ACC112 (cell line): ENCODE data around the gene CCNC.
A peak's percentile ranks its signal among the peaks of the same experiment; 100 is the strongest.

Experiments used
- H2AFZ ChIP-seq: fragments of 200-600 bp; sonication (generic); one replicate; pipeline ENCODE4 v1.6.0; 2017; ENCODE audit warnings: antibody characterized with exemption, low read length; ENCODE audit not compliant: unreplicated experiment
- H3K27ac ChIP-seq: fragments of 200-600 bp; sonication (generic); 2 replicates; pipeline ENCODE4 v1.5.1; 2014; ENCODE audit warnings: low read depth, mild to moderate bottlenecking, antibody characterized with exemption, low read length, moderate library complexity
- H3K27me3 ChIP-seq: fragments of 200-600 bp; sonication (generic); 2 replicates; pipeline ENCODE4 v1.6.1; 2014; ENCODE audit warnings: mild to moderate bottlenecking, antibody characterized with exemption, low read length, moderate library complexity, mixed read lengths; ENCODE audit not compliant: insufficient read depth
- H3K36me3 ChIP-seq: fragments of 200-600 bp; sonication (generic); 2 replicates; pipeline ENCODE4 v1.6.1; 2016; ENCODE audit warnings: mild to moderate bottlenecking, antibody characterized with exemption, low read length, moderate library complexity, mixed read lengths; ENCODE audit not compliant: insufficient read depth
- H3K4me1 ChIP-seq: fragments of 200-600 bp; sonication (generic); one replicate; pipeline ENCODE4 v1.6.1; 2016; ENCODE audit warnings: low read length, mixed read lengths; ENCODE audit not compliant: insufficient read depth, unreplicated experiment, control insufficient read depth
- H3K4me3 ChIP-seq: fragments of 200-600 bp; sonication (generic); 2 replicates; pipeline ENCODE4 v1.5.1; 2014; ENCODE audit warnings: mild to moderate bottlenecking, low read depth, low read length
- H3K79me2 ChIP-seq: fragments of 200-600 bp; sonication (generic); one replicate; pipeline ENCODE4 v1.6.0; 2016; ENCODE audit warnings: low read length; ENCODE audit not compliant: control insufficient read depth, unreplicated experiment, insufficient read depth

CCNC gene

DNA sequence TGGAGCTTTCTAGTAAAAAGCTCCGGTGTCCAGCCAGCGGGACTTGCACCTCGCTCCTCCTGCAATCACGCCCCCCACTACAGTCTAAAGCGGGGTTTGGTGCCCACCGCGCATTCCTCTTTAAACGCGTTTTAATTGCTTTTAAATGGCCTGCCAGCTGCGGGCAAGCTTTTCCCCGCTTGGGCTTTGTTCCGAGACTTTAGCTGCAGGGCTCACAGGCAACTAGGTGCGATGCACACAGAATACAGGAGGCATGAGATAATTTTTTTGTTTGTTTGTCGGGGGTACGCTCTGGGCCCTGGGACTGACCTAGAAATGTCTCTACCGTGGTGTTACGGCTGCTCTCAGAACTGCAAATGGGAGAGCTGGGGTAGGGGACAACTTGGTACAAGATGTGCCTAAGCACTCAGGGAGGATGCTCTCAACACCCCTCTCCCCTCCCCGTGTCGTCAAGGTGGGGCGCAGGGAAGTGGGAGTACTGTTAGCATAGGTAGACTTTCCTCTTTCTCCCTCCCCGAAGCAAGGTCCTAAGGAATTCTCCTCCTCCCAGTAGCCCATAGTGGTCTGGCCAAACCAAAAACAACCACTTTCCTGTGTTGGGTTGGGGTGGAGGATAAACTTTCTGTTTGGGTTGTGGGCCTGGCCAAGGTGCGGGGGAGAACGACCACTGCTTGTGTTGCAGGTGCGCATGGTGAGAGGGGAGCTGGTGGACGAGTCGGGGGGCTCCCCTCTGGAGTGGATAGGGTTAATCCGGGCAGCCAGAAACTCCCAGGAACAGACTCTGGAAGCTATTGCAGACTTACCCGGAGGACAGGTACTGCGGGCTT is 39.8 kb upstream of the CCNC start:
- H2AFZ ChIP-seq = no peak overlapping the region
- no peak overlapping the region for H3K4me3 ChIP-seq
- no peaks in the 10 kb centered on the region for H3K36me3 ChIP-seq
- peaks cover 100% of the 10 kb centered on the region for H3K27me3 ChIP-seq
- H3K79me2 ChIP-seq = no peaks in the 10 kb centered on the region
- no peaks in the 10 kb centered on the region for H3K4me1 ChIP-seq
- no peak overlapping the region for H3K27ac ChIP-seq

DNA sequence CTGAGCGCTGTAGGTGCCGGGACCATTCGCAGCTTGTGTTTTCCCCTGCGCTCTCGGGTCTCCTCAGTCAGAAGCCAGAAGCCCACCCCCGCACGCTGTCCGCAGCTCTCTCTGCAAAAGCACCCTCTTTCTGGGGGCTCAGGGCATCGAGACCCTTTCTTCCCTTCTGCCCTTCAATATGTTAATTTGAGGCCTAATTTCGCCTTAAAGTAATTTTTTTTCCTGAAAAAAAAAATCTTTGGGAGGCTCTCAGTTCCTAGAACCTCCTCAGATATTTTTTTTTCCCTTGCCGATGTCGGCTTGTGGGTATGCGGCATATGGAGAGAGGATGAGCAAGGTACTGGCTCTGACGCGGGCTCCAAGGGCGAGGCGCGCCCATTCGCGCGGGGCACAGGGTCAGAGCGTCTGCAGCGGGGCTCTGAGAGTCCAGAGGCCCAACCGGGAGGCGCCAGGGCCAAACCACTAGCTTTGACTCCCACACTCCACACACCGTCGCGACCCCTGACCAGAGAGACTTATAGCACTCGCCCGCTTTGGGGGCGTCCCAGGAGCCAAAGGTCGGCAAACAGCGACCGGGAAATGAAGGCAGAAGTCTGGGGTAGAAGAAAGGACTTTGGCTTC is 39.1 kb upstream of the CCNC start:
- H3K4me3 ChIP-seq = no peak overlapping the region
- H3K4me1 ChIP-seq = no peaks in the 10 kb centered on the region
- H3K79me2 ChIP-seq = no peaks in the 10 kb centered on the region
- H2AFZ ChIP-seq = no peak overlapping the region
- H3K27ac ChIP-seq = no peak overlapping the region
- H3K27me3 ChIP-seq = peaks cover 100% of the 10 kb centered on the region
- H3K36me3 ChIP-seq = no peaks in the 10 kb centered on the region

DNA sequence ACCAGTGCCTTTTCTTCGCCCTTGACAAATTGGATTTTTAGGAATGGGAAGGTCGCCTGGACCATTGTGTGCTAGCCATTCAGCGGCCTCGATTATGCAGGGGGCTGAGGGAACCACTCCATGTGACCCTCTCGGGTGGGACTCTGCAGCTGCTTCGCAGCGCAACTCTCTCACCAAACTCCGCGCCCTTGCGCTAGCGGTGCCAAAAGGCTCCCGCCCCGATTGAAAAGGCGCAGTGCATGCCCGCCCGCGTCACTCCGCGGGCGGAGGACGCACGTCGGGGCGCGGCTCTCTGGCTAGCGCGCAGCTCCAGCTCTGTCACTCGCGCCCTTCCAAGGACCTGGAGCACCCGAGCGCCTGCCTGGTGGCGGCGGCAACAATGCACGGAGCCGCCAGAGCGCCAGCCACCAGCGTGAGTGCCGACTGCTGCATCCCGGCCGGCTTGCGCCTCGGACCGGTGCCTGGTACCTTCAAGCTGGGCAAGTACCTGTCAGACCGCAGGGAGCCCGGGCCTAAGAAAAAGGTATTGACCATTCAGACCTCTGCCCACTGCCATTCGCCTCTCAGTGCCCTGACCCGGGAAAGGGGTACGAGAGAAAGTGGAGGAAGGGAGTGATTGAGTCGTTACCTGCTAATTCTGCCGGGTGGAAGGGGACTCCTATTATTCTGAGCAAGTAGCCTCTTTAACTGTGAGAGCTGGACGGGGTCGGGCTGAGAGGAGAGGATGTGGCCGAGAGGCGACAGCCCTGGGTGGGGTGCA is 38.4 kb upstream of the CCNC start, which contains the start of gene PRDM13:
Gene PRDM13, plus strand, starts transcription at position 178 of the 760 bp plus-strand sequence. Its CDS starts 202 bp downstream, at position 380.
- no peaks in the 10 kb centered on the region for H3K79me2 ChIP-seq
- H2AFZ ChIP-seq = no peak within 1 kb of the TSS
- H3K4me3 ChIP-seq = no peak within 1 kb of the TSS
- H3K27me3 ChIP-seq = peaks cover 100% of the 10 kb centered on the region
- no peaks in the 10 kb centered on the region for H3K4me1 ChIP-seq
- no peak within 1 kb of the TSS for H3K27ac ChIP-seq
- no peaks in the 10 kb centered on the region for H3K36me3 ChIP-seq

DNA sequence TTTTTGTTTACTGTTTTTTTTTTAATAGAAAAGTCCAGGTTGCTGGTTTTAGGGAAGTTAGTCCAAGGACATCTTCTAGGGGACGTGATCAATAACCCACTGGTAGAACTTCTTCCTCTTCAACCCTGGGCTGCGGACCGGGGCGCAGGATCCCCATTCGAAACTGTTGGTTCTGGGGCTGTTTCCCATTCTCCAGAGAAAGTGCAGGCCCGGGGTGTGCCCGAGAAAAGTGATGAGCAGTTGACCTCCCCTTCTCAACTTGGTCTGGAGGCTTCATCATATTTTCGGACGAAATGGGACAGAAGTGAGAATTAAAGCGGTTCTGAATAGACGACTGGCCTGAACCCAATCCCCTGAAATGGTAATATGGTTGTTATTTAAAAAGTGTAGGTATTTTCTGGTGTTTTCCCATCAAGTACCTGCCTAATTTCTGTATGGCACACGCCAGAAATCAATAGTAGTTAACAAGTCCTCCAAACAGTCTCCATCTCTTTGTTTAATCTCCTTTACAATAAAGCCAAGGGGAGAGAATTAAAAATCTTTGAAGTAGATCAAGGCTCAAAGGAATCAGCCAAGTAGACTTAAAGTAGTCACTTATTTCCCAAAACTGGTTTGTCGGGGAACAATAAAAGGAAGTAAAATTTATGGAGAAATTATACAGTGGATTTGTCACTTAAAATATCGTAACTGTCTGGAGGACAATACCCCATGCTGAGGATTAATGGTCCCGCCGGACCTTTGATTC is 37.6 kb upstream of the CCNC start:
- Histone ChIP-seq H3K4me1 (no peaks in the 10 kb centered on the region), H3K4me3 (no peak overlapping the region), H3K27ac (no peak overlapping the region), H3K79me2 (no peaks in the 10 kb centered on the region), H3K36me3 (no peaks in the 10 kb centered on the region), H2AFZ (no peak overlapping the region), H3K27me3 (peaks cover 100% of the 10 kb centered on the region)

DNA sequence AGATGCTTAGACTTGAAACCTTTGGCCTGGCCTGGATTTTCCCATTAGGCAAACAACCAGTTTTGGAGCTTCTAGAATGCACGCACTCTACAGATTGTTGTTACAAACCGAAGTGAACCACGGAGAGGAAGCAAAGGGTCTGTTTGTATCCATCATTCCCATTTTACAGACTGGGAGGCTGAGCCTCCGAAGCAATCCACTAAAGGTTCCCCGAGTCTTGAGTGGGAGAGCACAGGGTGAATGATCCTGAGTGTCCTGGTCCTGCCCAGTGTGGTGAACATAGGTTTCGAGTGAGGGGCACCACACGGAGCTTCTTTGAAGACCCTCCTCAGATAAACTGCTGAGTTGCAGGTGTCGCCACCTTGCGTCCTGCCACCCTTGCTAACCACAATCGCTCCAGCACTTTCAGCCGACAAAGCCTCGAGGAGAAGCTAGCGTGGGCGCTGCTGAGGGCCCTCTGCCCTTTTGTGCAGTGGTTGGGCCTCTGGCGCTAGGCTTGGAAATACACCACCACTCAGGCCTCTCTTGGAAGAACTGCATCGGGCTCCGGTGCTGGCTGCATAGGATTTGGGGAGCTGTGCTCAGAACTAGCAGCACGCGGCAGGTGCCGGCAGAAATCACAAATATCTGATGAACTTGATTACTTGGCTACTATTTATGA is 36.7 kb upstream of the CCNC start:
- Histone ChIP-seq H3K4me1 (no peaks in the 10 kb centered on the region), H2AFZ (no peak overlapping the region), H3K27ac (no peak overlapping the region), H3K36me3 (no peaks in the 10 kb centered on the region), H3K27me3 (peaks cover 100% of the 10 kb centered on the region), H3K4me3 (no peak overlapping the region), H3K79me2 (no peaks in the 10 kb centered on the region)

DNA sequence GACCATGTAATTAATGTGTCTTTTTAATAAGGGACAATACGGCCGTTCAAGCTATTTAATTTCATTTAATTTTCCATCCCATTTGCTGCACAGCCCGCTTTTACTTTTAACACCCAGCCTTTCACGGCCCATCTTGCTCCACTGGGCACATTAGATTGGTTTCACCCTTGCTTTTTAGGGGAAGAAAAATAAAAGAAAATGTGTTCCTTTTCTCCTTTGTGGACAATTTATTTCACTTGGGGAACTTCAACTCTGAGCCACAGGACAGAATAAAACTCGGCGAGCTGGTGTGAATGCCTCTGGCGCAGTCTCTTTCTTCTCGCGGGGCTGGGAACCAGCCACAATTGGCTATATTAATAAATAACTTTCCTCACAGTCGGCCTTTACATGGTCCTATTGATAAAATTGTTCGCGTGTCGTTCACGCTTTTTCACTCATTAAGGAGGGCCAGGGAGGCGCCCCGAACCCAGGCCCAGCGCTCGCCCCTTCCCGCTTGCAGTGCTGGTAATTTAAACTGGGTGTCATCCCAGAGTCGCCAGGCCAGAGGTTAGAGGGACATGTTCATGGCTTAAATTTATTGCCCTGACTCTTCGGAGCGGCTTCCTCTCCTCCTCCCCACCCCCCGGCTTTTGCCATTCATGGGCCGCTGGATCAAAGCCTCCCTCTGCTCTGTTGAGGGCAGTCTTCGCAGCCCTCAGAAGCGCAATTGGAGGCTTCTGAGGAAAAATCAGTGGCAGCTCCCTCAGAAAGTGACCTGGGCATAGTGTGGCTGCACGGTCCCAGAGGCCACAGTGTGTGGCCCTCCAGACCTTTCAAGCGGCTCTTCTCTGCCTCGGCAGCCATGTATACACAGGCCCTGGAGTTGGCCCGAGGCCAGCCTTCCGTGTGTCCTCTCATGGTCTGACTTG is 36.0 kb upstream of the CCNC start:
- Histone ChIP-seq H3K36me3 (no peaks in the 10 kb centered on the region), H3K4me3 (peak overlapping the region; percentile 44), H3K4me1 (no peaks in the 10 kb centered on the region), H3K79me2 (no peaks in the 10 kb centered on the region), H3K27ac (no peak overlapping the region), H2AFZ (no peak overlapping the region), H3K27me3 (peaks cover 99% of the 10 kb centered on the region)

DNA sequence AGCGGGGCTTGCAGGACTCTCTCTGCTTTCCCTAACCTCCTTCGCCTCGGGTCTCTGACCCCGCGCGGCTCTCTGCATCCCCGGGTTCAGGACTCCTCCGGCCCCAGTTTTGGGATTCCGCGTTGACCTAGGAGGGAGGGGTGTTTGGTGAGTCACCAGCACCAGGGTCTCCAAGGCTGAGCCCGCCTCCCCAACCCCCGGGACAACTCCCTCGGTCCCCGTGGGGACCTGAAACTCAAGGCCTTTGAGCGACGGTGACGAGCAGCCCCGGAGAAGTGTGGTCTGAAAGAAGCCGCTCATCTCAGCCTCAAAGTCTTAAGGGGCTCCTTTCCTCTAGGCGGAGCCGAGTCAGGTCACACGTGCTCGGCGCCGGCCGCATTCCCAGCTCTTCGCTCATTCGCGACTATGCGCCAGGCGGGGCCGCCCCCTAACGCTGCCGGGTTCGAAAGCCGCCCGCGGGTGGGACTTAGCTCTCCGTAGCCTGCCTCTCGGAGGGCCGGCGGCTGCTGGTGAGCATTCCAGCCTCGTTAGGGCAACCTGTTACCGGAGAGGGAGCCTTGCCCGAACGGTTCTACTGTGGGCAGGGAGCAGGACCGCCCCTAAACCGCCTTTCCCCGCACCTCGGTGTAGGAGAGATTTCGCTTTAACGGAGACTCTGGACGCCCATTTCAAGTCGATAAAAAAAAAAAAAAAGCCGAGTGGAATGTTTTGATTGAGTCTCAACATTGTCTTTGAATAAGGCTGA is 35.1 kb upstream of the CCNC start:
- no peaks in the 10 kb centered on the region for H3K36me3 ChIP-seq
- peak overlapping the region; percentile 44 for H3K4me3 ChIP-seq
- no peaks in the 10 kb centered on the region for H3K4me1 ChIP-seq
- no peak overlapping the region for H2AFZ ChIP-seq
- peaks cover 99% of the 10 kb centered on the region for H3K27me3 ChIP-seq
- no peak overlapping the region for H3K27ac ChIP-seq
- no peaks in the 10 kb centered on the region for H3K79me2 ChIP-seq

DNA sequence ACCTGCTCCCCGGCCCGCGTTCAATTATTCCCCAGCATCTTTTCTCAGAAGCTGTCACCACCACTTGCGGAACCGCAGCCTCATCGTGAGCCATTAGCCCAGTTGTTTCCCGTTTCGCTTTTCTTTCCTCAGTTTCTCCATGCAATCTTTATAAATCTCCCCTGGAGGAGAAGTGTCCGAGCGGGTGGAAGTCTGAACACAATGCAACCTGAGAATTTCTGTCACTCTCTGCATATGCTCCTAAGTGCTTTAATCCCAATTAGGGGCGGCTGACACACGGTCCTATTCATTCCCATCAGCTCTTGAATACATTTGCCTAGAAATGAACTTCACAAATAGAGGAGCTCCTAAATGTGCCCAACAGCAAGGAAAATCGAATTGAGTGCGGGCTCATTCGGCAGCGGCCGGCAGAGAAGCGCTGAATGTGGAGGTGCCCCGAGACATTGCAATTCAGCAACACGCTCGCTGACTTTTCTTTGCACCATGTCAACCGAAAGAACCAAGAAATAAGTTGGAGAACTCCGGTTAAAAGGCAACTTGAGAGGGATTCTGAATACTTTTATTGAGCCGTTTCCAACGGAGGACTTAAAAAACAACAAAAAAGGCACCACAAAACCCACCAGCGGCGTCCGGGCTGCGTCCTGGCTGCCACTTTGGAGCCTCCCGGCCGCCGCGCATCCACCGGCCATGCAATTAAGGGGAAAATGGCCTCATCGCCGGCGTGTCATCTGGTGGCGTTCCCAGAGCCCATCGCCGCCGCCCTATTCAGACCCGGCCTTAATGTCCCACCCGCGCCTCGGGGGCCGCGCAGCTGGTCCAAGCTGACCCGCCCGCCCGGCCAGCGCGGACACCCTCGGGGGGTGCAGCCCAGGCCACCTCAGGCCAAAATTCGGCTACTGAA is 34.3 kb upstream of the CCNC start:
- H3K4me1 ChIP-seq = no peaks in the 10 kb centered on the region
- H3K27me3 ChIP-seq = peaks cover 99% of the 10 kb centered on the region
- no peaks in the 10 kb centered on the region for H3K79me2 ChIP-seq
- no peaks in the 10 kb centered on the region for H3K36me3 ChIP-seq
- no peak overlapping the region for H3K27ac ChIP-seq
- no peak overlapping the region for H2AFZ ChIP-seq
- H3K4me3 ChIP-seq = peak overlapping the region; percentile 44
